A549 treated with DMSO at 1 μM for 4 hours (cell line): ENCODE results near the gene CCDC196. TPM values are rescaled to one million over a fixed set of nuclear protein-coding genes. Genes with fewer than 3 reads are reported as not detected.

Experiments
- total RNA-seq: library from RNA; stranded (reverse); fragments of 200-300 nt; extraction: Qiagen RNA extraction; gene quantifications from 5 replicates; pipeline ENCODE4 v1.2.3, GENCODE V29; 2022; ENCODE audit warnings: low read depth

CCDC196 gene, protein sequence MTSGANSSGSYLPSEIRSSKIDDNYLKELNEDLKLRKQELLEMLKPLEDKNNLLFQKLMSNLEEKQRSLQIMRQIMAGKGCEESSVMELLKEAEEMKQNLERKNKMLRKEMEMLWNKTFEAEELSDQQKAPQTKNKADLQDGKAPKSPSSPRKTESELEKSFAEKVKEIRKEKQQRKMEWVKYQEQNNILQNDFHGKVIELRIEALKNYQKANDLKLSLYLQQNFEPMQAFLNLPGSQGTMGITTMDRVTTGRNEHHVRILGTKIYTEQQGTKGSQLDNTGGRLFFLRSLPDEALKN
- not detected in 5 replicates for total RNA-seq

GRCh38 chr14:66485910-66486421 lies at the start of gene CCDC196:
TSS of gene CCDC196 (plus strand) at chr14:66486371. CDS start at chr14:66486503, 132 bp downstream.

GRCh38 chr14:66507722-66508546 lies 21.8 kb downstream of the CCDC196 start, which contains the start of gene GPHN:
TSS of gene GPHN (plus strand) at chr14:66508147.

Other genes starting within 250 kb of the CCDC196 start
- gene GPHN, start 21.8 kb downstream of the CCDC196 start, total RNA-seq = 11.0 to 15.2 TPM (median 13.3 TPM) in 5 replicates